HepG2 (cell line): ENCODE data around the gene MRPL10. TPM values are rescaled to one million over a fixed set of nuclear protein-coding genes. Genes with fewer than 3 reads are reported as not detected.

Source experiments
- ATRX ChIP-seq: sonication (generic); formaldehyde crosslinking; IDR thresholded peaks from 2 replicates; pipeline ENCODE4 v1.4.0; 2020; ENCODE audit warnings: missing genetic modification reagents, borderline replicate concordance
- CERS6 ChIP-seq: sonication (generic); formaldehyde crosslinking; IDR thresholded peaks from 2 replicates; pipeline ENCODE4 v1.5.0; 2020; ENCODE audit warnings: missing genetic modification reagents
- ETV5 ChIP-seq: IDR thresholded peaks from 2 replicates; pipeline ENCODE4 v1.6.1; 2018; ENCODE audit warnings: missing biosample characterization, missing genetic modification reagents, inconsistent platforms, borderline replicate concordance
- HNRNPL ChIP-seq: fragments of 200-400 bp; formaldehyde crosslinking; IDR thresholded peaks from 2 replicates; pipeline ENCODE4 v1.6.1; 2017; ENCODE audit warnings: mild to moderate bottlenecking, low read depth, low read length
- HOXA9 ChIP-seq: sonication (generic); formaldehyde crosslinking; IDR thresholded peaks from 2 replicates; pipeline ENCODE4 v1.8.1; 2022; ENCODE audit warnings: missing genetic modification reagents, mild to moderate bottlenecking, moderate library complexity, borderline replicate concordance
- IRF2 ChIP-seq: IDR thresholded peaks from 2 replicates; pipeline ENCODE4 v1.6.1; 2018; ENCODE audit warnings: missing genetic modification reagents, missing compliant biosample characterization
- MEF2D ChIP-seq: sonication (generic); formaldehyde crosslinking; IDR thresholded peaks from 2 replicates; pipeline ENCODE4 v1.5.1; 2020; ENCODE audit warnings: mild to moderate bottlenecking, missing genetic modification reagents
- NFATC3 ChIP-seq: sonication (generic); formaldehyde crosslinking; IDR thresholded peaks from 2 replicates; pipeline ENCODE4 v1.5.1; 2020; ENCODE audit warnings: mild to moderate bottlenecking, missing genetic modification reagents
- PHF21A ChIP-seq: sonication (generic); formaldehyde crosslinking; IDR thresholded peaks from 2 replicates; pipeline ENCODE4 v1.5.0; 2020; ENCODE audit warnings: mild to moderate bottlenecking, missing genetic modification reagents
- SALL2 ChIP-seq: sonication (generic); formaldehyde crosslinking; IDR thresholded peaks from 2 replicates; pipeline ENCODE4 v1.8.1; 2023; ENCODE audit warnings: mild to moderate bottlenecking, missing genetic modification reagents, inconsistent platforms
- SIX1 ChIP-seq: sonication (generic); formaldehyde crosslinking; IDR thresholded peaks from 2 replicates; pipeline ENCODE4 v1.4.0; 2020; ENCODE audit warnings: missing genetic modification reagents, borderline replicate concordance
- SMARCE1 ChIP-seq: fragments of 450-650 bp; IDR thresholded peaks from 2 replicates; pipeline ENCODE4 v1.6.1; 2017; ENCODE audit warnings: borderline replicate concordance
- TBL1XR1 ChIP-seq: fragments of 150-350 bp; IDR thresholded peaks from 2 replicates; pipeline ENCODE4 v1.6.1; 2014; ENCODE audit warnings: borderline replicate concordance, low read length; ENCODE audit not compliant: partially characterized antibody
- ZNF20 ChIP-seq: sonication (generic); formaldehyde crosslinking; IDR thresholded peaks from 2 replicates; pipeline ENCODE4 v1.4.0; 2020; ENCODE audit warnings: mild to moderate bottlenecking, moderate library complexity, missing genetic modification reagents
- ZNF30 ChIP-seq: sonication (generic); formaldehyde crosslinking; IDR thresholded peaks from 2 replicates; pipeline ENCODE4 v1.5.0; 2020; ENCODE audit warnings: mild to moderate bottlenecking, missing genetic modification reagents
- ZNF317 ChIP-seq: sonication (generic); formaldehyde crosslinking; IDR thresholded peaks from 2 replicates; pipeline ENCODE4 v1.5.0; 2020; ENCODE audit warnings: mild to moderate bottlenecking, missing genetic modification reagents
- ZNF414 ChIP-seq: sonication (generic); formaldehyde crosslinking; IDR thresholded peaks from 2 replicates; pipeline ENCODE4 v1.5.0; 2020; ENCODE audit warnings: missing genetic modification reagents
- ZNF782 ChIP-seq: sonication (generic); formaldehyde crosslinking; IDR thresholded peaks from 2 replicates; pipeline ENCODE4 v1.4.0; 2020; ENCODE audit warnings: missing genetic modification reagents, mild to moderate bottlenecking, borderline replicate concordance
- polyA plus RNA-seq, 8 experiments: library from polyadenylated mRNA; depleted of rRNA in 3 of 8; stranded (reverse) in 7 of 8; unstranded in 1 of 8; fragments of >200 nt; fragmentation: Illumina TruSeq in 4 of 8; extraction: Trizol in 4 of 8; gene quantifications; 2 replicates each; pipeline versions ENCODE4 v1.2.1 to v1.2.3, GENCODE V29; 2011 to 2016; ENCODE audit warnings: low read depth in 4 of 8, missing spikeins in 1 of 8, mixed read lengths in 1 of 8; ENCODE audit not compliant: insufficient read depth in 1 of 8
- total RNA-seq, 5 experiments: library from RNA; depleted of rRNA; stranded (reverse); fragments of >200 nt; fragmentation: Illumina TruSeq; extraction: Trizol; gene quantifications; 2 replicates each; pipeline ENCODE4 v1.2.3, GENCODE V29; 2016; ENCODE audit warnings: low read depth in 1 of 5
- TF ChIP-seq, protein P1 (sequence below): sonication (generic); formaldehyde crosslinking; conservative IDR thresholded peaks from 2 replicates; pipeline ENCODE4 v1.4.0; 2020; ENCODE audit warnings: missing genetic modification reagents
- TF ChIP-seq, protein P2 (sequence below): sonication (generic); formaldehyde crosslinking; IDR thresholded peaks from 2 replicates; pipeline ENCODE4 v1.8.1; 2023; ENCODE audit warnings: mild to moderate bottlenecking, moderate library complexity, missing genetic modification reagents
- TF ChIP-seq, protein P3 (sequence below): sonication (generic); formaldehyde crosslinking; IDR thresholded peaks from 2 replicates; pipeline ENCODE4 v1.8.1; 2023; ENCODE audit warnings: missing genetic modification reagents, inconsistent platforms, borderline replicate concordance

Gene MRPL10
- total and polyA plus RNA-seq, 2 of the 13 experiments (the other 11 are each of a cell fraction or from before 2014, with no cell fraction given) = 56.7 to 149 TPM

DNA sequence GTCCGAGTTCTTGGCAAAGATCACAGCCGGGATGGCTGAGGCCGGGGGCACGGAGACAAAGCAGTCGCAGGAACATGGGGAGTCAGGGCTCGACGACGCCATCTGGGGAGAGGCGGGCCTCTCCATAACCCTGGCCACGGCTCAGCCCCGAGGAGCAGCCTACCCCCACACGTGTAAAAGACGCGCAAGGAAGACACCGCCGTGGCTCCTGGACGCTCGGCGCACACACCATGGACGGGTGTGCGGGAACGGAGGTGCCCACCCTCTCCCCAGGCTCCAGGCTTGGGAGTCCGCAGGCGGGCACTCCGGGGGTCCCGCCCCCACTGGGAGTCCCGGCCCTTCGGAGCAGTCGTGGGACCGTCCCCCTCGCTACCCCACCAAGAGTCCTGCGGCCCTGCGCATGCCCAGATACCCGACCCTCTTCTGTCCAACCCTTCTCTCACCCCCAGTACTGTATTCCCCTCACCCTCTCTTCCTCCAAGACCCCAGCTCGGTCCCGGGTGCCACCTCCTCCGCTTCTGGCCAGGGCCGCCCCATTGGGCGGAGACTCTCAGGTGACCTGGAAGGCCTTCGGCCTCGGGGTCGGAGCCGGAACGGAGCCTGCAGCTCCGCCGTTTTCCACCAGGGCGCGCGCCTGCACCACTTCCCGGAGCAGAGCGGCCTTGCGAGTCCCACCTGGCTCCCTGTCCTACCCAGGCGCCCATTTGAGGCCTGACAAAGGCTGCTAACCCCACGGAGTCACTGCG, 9.6 kb upstream of the MRPL10 start, which contains the start of gene SCRN2 (continued):
- peak; percentile 61; the same call in 1 of the 2 replicates for TF ChIP-seq ETV5 (CRISPR knock-in tag)
- TF ChIP-seq, protein P1, sequence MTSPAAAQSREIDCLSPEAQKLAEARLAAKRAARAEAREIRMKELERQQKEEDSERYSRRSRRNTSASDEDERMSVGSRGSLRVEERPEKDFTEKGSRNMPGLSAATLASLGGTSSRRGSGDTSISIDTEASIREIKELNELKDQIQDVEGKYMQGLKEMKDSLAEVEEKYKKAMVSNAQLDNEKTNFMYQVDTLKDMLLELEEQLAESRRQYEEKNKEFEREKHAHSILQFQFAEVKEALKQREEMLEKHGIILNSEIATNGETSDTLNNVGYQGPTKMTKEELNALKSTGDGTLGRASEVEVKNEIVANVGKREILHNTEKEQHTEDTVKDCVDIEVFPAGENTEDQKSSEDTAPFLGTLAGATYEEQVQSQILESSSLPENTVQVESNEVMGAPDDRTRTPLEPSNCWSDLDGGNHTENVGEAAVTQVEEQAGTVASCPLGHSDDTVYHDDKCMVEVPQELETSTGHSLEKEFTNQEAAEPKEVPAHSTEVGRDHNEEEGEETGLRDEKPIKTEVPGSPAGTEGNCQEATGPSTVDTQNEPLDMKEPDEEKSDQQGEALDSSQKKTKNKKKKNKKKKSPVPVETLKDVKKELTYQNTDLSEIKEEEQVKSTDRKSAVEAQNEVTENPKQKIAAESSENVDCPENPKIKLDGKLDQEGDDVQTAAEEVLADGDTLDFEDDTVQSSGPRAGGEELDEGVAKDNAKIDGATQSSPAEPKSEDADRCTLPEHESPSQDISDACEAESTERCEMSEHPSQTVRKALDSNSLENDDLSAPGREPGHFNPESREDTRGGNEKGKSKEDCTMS (CRISPR knock-in tag) = no peak
- peak; percentile 62; the same call in 1 of the 2 replicates for TF ChIP-seq SALL2 (CRISPR knock-in tag)
- TF ChIP-seq, protein P2, sequence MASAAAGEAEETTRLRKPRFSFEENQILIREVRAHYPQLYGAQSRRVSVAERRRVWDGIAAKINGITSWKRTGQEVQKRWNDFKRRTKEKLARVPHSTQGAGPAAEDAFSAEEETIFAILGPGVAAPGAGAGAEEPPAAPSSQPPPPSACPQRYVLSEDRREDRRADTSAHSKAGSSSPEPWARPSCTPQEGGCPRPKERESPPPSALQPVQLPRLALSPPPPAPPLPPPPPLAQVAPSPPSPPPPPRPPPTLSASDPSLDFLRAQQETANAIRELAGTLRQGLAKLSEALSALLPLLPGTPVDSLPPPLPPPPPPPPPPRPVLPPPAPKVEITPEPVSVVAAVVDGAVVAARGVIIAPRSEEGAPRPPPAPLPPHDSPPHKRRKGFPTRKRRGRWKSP (CRISPR knock-in tag) = peak; percentile 50; the same call in 1 of the 2 replicates
- peak; percentile 81; the same call in 1 of the 2 replicates for TF ChIP-seq ZNF317 (CRISPR knock-in tag)
- peak; percentile 59; the same call in 1 of the 2 replicates for TF ChIP-seq NFATC3 (CRISPR knock-in tag)
- TF ChIP-seq ATRX (CRISPR knock-in tag) = no peak
- TF ChIP-seq ZNF30 (CRISPR knock-in tag) = peak; percentile 91; the same call in 1 of the 2 replicates
- TF ChIP-seq ZNF414 (CRISPR knock-in tag) = peak; percentile 91
- 0 out of 2 replicates have a peak, but pooled peaks have one; percentile 65 for TF ChIP-seq ZNF20 (CRISPR knock-in tag)
- TF ChIP-seq IRF2 (CRISPR knock-in tag) = peak; percentile 70; the same call in 1 of the 2 replicates
- TF ChIP-seq HNRNPL = peak; percentile 77; the same call in 1 of the 2 replicates
- peak; percentile 73; the same call in 1 of the 2 replicates for TF ChIP-seq PHF21A (CRISPR knock-in tag)
- no peak for TF ChIP-seq TBL1XR1
- TF ChIP-seq MEF2D (CRISPR knock-in tag) = peak; percentile 75; the same call in 1 of the 2 replicates
- no peak for TF ChIP-seq CERS6 (CRISPR knock-in tag)
- TF ChIP-seq, protein P3, sequence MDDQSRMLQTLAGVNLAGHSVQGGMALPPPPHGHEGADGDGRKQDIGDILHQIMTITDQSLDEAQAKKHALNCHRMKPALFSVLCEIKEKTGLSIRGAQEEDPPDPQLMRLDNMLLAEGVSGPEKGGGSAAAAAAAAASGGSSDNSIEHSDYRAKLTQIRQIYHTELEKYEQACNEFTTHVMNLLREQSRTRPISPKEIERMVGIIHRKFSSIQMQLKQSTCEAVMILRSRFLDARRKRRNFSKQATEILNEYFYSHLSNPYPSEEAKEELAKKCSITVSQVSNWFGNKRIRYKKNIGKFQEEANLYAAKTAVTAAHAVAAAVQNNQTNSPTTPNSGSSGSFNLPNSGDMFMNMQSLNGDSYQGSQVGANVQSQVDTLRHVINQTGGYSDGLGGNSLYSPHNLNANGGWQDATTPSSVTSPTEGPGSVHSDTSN = no peak
- no peak for TF ChIP-seq SMARCE1
- TF ChIP-seq HOXA9 (CRISPR knock-in tag) = 0 out of 2 replicates have a peak, but pooled peaks have one; percentile 66
- TF ChIP-seq SIX1 (CRISPR knock-in tag) = no peak
- TF ChIP-seq ZNF782 (CRISPR knock-in tag) = peak; percentile 70; the same call in 1 of the 2 replicates
